ENCODE measurements around the gene TMEFF1. TPM values are rescaled to one million over a fixed set of nuclear protein-coding genes. Genes with fewer than 3 reads are reported as not detected.
"Not testable (repeated sequence)": the region's sequence is repeated elsewhere in the genome, so short reads cannot be mapped to it uniquely, and the experiment has no call there.

TMEFF1 gene
- total RNA-seq, 1 donor from 2014 or later = 0.20 TPM

- DNase-seq (ENCODE audit: low spot score) (no peak), ATAC-seq (no peak)
These were observed 13.7 kb downstream of the TMEFF1 start for GRCh38 chr9:100486479-100487176.

GRCh38 chr9:100488177-100488576 is 15.2 kb downstream of the TMEFF1 start:
- no peak for ATAC-seq
- DNase-seq (ENCODE audit: low spot score) = no peak

DNA sequence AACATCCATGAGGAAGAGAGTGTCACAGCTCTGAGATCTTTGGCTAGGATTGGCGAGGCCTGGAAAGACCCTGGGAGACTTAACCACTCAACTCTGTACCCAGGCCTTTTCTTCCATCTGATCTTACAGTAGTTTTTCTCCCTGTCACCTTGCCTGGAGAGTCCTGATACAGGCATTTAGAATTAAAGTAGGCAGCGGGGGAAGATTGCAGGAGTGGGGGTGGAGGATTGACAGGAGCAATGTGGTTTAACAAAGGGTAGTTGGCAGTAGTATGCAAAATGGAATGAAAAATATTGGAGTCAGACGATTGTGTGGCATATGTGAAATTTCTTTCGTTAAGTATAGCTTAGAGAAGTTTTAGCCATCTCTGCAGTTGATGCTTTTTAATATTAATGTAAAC is 16.9 kb downstream of the TMEFF1 start:
- ATAC-seq (no peak), DNase-seq (ENCODE audit: low spot score) (no peak)

GRCh38 chr9:100492952-100493351 is 20.0 kb downstream of the TMEFF1 start:
- no peak for DNase-seq (ENCODE audit: low spot score)
- peak; percentile 28 for ATAC-seq

DNA sequence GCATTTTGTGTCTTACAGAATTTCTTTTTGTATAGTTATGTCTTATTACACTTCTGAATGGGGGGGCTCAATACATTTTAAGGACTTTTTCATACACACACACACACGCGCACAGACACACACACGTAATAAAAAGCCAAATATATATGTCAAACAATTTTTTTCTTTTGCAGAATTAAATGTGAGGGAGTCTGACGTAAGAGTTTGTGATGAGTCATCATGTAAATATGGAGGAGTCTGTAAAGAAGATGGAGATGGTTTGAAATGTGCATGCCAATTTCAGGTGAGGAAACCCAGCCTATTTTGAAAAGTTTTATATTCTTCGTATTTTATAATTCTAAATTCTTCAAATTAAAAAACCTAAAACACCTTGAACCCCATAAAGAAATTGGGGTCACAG is 25.6 kb downstream of the TMEFF1 start:
- DNase-seq (ENCODE audit: low spot score) (no peak), ATAC-seq (no peak)

DNA sequence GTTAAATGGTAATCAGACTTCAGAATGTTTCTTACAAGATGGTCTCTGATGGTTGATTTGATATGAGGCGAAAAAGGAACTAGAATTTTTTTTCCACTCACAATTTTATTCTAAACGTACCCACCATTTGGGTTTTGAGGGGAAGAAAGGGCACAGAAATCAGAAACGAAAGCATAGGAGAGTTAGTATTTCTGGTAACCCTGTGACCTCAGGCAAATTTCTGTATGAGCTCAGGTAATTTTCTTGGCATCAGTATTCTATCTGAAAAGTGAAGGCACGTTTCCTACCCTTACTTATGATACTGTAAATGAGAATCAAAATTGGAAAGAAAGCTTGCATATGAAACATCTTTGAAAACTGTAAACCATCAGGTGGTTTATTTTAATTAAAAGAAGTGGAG is 26.5 kb downstream of the TMEFF1 start:
- no peak for DNase-seq (ENCODE audit: low spot score)
- ATAC-seq = no peak

DNA sequence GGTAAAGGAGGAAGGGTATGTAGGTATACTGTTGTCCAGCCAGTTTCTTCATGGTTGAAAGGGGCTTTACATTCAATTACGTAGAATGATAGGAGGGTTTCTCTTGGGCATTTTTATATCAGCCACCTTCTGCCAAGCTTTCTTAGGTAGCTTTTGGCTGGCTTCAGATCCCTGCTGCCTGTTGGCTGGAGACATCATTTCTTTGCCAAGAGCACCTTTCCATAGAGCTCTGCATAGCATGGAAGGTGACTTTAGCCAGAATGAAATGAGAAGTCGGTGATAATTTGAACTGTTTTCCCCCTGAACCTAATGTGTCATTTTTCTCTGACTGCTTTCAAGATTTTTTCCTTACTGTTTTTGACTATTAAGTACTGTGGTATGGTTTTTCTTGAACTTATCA is 26.9 kb downstream of the TMEFF1 start:
- ATAC-seq (no peak), DNase-seq (ENCODE audit: low spot score) (no peak)

- peak; percentile 44 for ATAC-seq
- no peak for DNase-seq (ENCODE audit: low spot score)
These were observed 32.7 kb downstream of the TMEFF1 start for GRCh38 chr9:100505564-100506159.

GRCh38 chr9:100507350-100507749 is 34.4 kb downstream of the TMEFF1 start:
- not testable (repeated sequence) for DNase-seq (ENCODE audit: low spot score); ATAC-seq

DNA sequence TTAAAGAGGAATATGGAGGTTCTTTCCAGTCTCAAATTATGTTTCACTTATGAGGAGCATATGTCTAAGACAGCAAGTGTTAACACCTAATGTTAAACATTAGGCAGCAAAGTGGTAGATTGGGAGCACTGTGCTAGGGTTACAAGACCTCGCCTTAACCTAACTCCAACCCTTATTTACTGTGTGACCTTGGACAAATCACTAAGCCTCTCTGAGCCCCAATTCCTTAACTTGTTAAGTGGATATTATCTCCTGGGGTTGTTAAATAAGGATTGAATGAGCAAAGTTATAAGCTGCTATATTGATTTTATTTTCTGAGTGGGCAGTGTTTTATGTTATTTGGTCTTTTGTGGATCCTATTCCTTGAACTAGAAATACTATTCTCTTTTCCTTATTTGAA is 38.3 kb downstream of the TMEFF1 start:
- ATAC-seq = no peak
- DNase-seq (ENCODE audit: low spot score) = no peak

DNA sequence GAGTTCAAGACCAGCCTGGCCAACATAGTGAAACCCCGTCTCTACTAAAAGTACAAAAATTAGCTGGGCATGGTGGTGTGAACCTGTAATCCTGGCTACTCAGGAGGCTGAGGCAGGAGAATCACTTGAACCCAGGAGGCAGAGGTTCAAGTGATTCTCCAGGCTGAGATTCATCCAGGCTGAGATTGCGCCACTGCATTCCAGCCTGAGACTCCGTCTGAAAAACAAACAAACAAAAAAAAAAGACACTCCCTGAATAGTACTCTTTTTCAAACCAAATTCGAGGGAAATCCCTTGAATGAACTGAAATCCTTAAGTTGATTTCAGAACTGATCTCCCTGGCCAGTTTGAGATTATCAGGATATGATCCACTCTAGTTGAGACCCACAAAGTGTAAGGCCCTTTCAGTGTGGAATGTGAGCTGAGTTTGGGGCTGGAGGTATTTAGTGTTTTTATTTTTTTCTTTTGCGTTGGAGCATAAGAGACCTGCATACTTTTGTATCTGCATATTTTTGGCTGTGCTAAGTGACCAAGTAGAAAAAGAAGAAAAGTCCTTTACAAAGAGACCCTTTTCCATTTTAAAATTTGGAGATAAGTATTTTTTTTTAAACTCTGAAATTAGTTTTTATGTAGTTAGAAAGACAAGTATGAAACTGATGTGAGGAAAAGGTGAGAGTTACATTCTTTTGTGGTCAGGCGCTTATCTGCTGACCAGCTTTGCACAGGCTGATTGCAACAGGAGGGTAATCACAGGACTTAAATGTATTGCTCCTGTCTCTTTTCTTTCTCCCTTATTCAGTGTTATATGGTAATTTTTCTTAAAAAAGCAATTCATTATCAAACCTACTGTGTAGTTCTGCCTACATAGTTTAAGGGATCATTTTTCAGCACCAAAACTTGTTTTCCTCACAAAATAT is 42.9 kb downstream of the TMEFF1 start:
- ATAC-seq = no peak
- no peak for DNase-seq (ENCODE audit: low spot score)

DNA sequence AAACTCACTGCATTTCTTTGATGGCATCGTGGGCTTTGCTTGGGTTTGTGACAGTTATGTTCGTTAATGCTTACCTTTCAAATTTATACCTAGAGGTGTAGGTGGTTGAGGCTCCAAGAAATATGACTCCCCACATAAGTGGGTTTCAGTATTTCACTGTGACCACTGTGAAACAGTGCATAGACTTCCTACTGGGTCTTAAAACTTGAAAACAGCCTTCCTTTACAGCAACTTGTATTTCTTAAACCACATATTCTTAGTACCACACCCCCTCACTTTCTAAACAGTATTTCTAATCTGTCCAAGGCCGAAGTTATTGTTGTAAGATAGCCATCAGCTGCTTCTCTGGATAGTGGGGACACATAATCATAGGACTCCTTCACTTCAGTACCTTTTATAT is 48.3 kb downstream of the TMEFF1 start:
- ATAC-seq (no peak), DNase-seq (ENCODE audit: low spot score) (no peak)

DNA sequence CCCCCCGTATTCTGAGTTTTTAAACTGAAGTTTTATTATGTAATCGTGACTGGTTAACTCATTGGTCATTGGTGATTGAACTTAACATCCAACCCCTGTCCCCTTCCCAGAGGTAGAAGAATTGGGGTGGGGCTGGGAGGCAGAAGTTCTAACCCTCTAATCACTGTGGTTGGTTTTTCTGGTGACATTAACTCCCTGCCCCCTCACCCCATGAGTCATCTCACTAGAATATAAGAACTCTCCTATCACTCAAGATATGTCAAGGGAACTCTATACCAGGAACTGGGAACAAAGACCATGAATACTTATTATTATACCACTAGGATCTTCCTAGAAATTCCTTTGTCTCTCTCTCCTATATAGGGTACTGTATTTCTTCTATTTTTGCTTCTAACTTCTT is 52.6 kb downstream of the TMEFF1 start:
- no peak for DNase-seq (ENCODE audit: low spot score)
- no peak for ATAC-seq

GRCh38 chr9:100527180-100527794 is 54.3 kb downstream of the TMEFF1 start:
- not testable (repeated sequence) for ATAC-seq; DNase-seq (ENCODE audit: low spot score)

DNA sequence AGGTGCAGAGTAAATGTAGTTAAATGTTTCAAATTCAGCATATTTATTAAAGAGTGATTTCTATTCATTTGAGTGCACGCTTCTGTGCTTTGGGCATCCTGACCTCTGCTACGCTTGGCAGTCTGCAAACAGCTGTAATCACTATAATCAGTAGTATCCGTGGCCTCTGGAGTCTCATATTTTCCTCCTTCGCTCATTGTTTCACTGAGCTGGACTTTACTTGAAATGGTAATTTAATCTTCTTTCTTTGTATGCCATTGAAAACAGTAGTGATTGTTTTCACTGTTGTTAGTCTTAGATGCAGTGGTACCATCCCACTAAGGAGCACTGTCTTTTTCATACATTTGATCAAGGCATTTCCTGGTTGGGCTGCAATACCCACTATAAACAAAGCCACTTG is 61.5 kb downstream of the TMEFF1 start:
- ATAC-seq = no peak
- no peak for DNase-seq (ENCODE audit: low spot score)

- no peak for ATAC-seq
- DNase-seq (ENCODE audit: low spot score) = no peak
These were observed 67.4 kb downstream of the TMEFF1 start for GRCh38 chr9:100540327-100540726.

GRCh38 chr9:100549048-100549447 is 76.1 kb downstream of the TMEFF1 start:
- ATAC-seq (no peak), DNase-seq (ENCODE audit: low spot score) (no peak)

GRCh38 chr9:100554935-100555401 is 82.0 kb downstream of the TMEFF1 start:
- DNase-seq (ENCODE audit: low spot score) (no peak), ATAC-seq (no peak)

- no peak for ATAC-seq
- DNase-seq (ENCODE audit: low spot score) = no peak
These were observed 82.5 kb downstream of the TMEFF1 start for GRCh38 chr9:100555471-100555870.

GRCh38 chr9:100557053-100557452 is 84.1 kb downstream of the TMEFF1 start:
- ATAC-seq (no peak), DNase-seq (ENCODE audit: low spot score) (no peak)

DNA sequence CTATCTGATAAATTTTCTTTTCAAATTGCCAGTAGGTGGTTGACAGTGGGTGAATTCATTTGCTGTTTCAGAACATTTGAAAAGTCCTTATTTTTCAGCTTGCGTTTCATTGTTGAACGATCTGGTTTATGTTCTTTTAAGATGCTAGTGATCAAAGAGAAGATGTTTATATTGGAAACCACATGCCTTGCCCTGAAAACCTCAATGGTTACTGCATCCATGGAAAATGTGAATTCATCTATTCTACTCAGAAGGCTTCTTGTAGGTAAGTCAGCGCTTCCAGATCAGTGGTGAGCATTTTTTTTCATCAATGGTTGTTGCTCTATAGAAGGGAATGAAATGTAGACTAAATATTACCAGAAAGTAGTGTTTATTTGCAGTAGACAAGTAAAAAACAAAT is 88.3 kb downstream of the TMEFF1 start:
- ATAC-seq (no peak), DNase-seq (ENCODE audit: low spot score) (no peak)

Data from left lobe of liver (tissue), 2 donors.